ENCODE measurements around the gene POLR2J. TPM values are rescaled to one million over a fixed set of nuclear protein-coding genes. Genes with fewer than 3 reads are reported as not detected.
"Not testable (repeated sequence)": the region's sequence is repeated elsewhere in the genome, so short reads cannot be mapped to it uniquely, and the experiment has no call there.

Gene POLR2J
- total RNA-seq, 3 donors from 2014 or later (not counting 1 experiment from before 2014, with no cell fraction given): 35.3 to 44.5 (median 44.5) TPM

DNA sequence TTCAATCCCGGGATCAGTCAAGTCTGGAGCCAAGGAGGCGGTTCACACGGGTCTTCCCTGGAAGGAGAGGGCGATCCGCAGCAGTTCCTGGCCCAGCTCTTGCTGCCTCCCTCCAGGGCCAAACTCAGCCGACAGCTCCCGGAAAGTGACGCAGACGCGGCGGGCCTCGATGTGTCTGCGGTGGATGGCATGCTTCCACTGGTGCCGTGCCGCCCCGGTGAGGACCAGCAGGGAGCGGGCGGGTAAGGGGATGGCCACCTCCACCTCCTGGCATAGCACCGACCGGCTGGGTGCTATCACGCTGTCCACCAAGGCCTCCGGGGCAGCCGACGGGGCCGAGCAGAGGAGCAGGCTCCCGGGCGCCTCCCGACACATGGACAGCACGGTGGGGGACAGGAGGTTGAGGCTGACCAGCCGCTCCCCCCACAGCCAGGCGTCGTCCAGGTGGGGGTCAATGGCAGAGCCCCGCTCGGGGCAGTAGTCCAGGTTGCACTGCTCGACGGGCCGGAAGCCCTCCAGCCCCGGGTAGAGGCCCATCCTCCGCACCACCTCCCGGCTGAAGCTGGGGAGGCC lies 21.3 kb downstream of the POLR2J start:
- H3K4me3 ChIP-seq (ENCODE audit: low read length): no peak overlapping the region
- no peak overlapping the region for H3K27ac ChIP-seq (ENCODE audit: low read length)
- 95% methylated on average over 40 of the region's 40 CpGs for WGBS (ENCODE audit: insufficient coverage)
- H3K27ac Mint-ChIP-seq: no peak overlapping the region
- H3K9me3 ChIP-seq (ENCODE audit: control insufficient read depth, insufficient read depth, low read length): no peaks in the 10 kb centered on the region
- no peak for DNase-seq
- no peaks in the 10 kb centered on the region for H3K9me3 Mint-ChIP-seq
- TF ChIP-seq, protein P1, sequence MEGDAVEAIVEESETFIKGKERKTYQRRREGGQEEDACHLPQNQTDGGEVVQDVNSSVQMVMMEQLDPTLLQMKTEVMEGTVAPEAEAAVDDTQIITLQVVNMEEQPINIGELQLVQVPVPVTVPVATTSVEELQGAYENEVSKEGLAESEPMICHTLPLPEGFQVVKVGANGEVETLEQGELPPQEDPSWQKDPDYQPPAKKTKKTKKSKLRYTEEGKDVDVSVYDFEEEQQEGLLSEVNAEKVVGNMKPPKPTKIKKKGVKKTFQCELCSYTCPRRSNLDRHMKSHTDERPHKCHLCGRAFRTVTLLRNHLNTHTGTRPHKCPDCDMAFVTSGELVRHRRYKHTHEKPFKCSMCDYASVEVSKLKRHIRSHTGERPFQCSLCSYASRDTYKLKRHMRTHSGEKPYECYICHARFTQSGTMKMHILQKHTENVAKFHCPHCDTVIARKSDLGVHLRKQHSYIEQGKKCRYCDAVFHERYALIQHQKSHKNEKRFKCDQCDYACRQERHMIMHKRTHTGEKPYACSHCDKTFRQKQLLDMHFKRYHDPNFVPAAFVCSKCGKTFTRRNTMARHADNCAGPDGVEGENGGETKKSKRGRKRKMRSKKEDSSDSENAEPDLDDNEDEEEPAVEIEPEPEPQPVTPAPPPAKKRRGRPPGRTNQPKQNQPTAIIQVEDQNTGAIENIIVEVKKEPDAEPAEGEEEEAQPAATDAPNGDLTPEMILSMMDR (IDR thresholded peaks at IDR 0.05): no peak
- H3K27me3 Mint-ChIP-seq (ENCODE audit: low read depth in 2 of 2): no peaks in the 10 kb centered on the region
- H3K27me3 ChIP-seq (ENCODE audit: control insufficient read depth, insufficient read depth, low read length): no peaks in the 10 kb centered on the region
- intact Hi-C loops (cut with micrococcal nuclease): no loop called here
- H3K4me1 ChIP-seq (ENCODE audit: control insufficient read depth, insufficient read depth, low read length): no peaks in the 10 kb centered on the region
- H3K36me3 ChIP-seq (ENCODE audit: control insufficient read depth, insufficient read depth, low read length): peaks cover 23% of the 10 kb centered on the region
- no peak for ATAC-seq
- no peak overlapping the region for H3K4me3 Mint-ChIP-seq
- H3K4me1 Mint-ChIP-seq: peaks cover 0 to 12% of the 10 kb centered on the region in 2 donors
- H3K36me3 Mint-ChIP-seq: no peaks in the 10 kb centered on the region

DNA sequence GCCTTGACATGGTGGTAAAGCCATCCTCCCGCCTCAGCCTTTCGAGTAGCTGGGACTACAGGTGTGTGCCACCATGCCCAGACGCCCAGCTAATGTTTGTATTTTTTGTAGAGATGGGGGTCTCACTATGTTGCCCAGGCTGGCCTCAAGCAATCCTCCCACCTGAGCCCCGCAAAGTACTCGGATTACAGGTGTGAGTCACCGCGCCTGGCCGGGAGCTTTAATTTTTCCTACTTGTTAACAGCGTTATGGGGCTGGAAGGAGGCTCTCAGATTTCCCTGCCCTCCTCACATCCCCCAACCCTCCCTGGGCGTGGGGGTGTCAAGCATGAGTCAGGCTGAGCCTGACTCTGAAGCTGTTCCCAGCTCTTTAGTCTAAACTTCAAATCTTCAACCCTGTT lies 22.4 kb downstream of the POLR2J start:
- peaks cover 23% of the 10 kb centered on the region for H3K36me3 ChIP-seq (ENCODE audit: control insufficient read depth, insufficient read depth, low read length)
- Mint-ChIP-seq H3K9me3 (no peaks in the 10 kb centered on the region), H3K4me3 (no peak overlapping the region), H3K36me3 (no peaks in the 10 kb centered on the region), H3K27ac (no peak overlapping the region), H3K27me3 (ENCODE audit: low read depth in 2 of 2) (no peaks in the 10 kb centered on the region), H3K4me1 (peaks cover 0 to 6% of the 10 kb centered on the region in 2 donors)
- H3K9me3 ChIP-seq (ENCODE audit: control insufficient read depth, insufficient read depth, low read length): no peaks in the 10 kb centered on the region
- WGBS (ENCODE audit: insufficient coverage): 94% methylated on average over 10 of the region's 10 CpGs
- H3K27me3 ChIP-seq (ENCODE audit: control insufficient read depth, insufficient read depth, low read length): no peaks in the 10 kb centered on the region
- TF ChIP-seq, protein P1 (IDR thresholded peaks at IDR 0.05): no peak
- H3K4me1 ChIP-seq (ENCODE audit: control insufficient read depth, insufficient read depth, low read length): no peaks in the 10 kb centered on the region
- ATAC-seq: no peak
- no peak overlapping the region for H3K27ac ChIP-seq (ENCODE audit: low read length)
- no peak overlapping the region for H3K4me3 ChIP-seq (ENCODE audit: low read length)
- DNase-seq: no peak
- intact Hi-C loops (cut with micrococcal nuclease): no loop called here

DNA sequence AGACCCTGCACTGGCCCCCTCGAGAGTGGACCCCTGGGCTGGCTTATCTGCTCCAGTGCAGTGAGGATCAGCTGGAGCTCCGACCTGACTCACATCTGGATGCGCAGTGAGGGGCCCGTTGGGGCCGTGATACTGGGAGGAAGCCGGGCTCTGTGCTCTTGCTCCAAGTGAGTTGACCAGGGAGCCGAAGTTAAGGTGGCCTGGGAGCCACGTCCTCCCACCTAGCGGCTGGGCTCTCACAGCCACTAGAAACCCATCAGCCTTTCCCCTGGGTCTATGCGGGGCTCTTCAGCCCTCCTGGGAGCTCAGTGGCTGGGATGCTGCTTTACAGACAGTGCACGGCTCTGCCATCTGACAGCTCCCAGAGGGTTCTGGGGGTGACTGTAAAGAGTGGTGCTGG lies 23.1 kb downstream of the POLR2J start:
- Mint-ChIP-seq H3K27me3 (ENCODE audit: low read depth in 2 of 2) (no peaks in the 10 kb centered on the region), H3K36me3 (no peaks in the 10 kb centered on the region), H3K4me3 (no peak overlapping the region), H3K9me3 (no peaks in the 10 kb centered on the region), H3K4me1 (peaks cover 0 to 1% of the 10 kb centered on the region in 2 donors), H3K27ac (no peak overlapping the region)
- 88% methylated on average over 11 of the region's 11 CpGs for WGBS (ENCODE audit: insufficient coverage)
- Histone ChIP-seq H3K36me3 (ENCODE audit: control insufficient read depth, insufficient read depth, low read length) (peaks cover 23% of the 10 kb centered on the region), H3K9me3 (ENCODE audit: control insufficient read depth, insufficient read depth, low read length) (no peaks in the 10 kb centered on the region), H3K27me3 (ENCODE audit: control insufficient read depth, insufficient read depth, low read length) (no peaks in the 10 kb centered on the region), H3K4me3 (ENCODE audit: low read length) (no peak overlapping the region), H3K27ac (ENCODE audit: low read length) (no peak overlapping the region), H3K4me1 (ENCODE audit: control insufficient read depth, insufficient read depth, low read length) (no peaks in the 10 kb centered on the region)
- intact Hi-C loops (cut with micrococcal nuclease): no loop called here
- DNase-seq: no peak
- TF ChIP-seq, protein P1 (IDR thresholded peaks at IDR 0.05): no peak
- ATAC-seq: no peak

DNA sequence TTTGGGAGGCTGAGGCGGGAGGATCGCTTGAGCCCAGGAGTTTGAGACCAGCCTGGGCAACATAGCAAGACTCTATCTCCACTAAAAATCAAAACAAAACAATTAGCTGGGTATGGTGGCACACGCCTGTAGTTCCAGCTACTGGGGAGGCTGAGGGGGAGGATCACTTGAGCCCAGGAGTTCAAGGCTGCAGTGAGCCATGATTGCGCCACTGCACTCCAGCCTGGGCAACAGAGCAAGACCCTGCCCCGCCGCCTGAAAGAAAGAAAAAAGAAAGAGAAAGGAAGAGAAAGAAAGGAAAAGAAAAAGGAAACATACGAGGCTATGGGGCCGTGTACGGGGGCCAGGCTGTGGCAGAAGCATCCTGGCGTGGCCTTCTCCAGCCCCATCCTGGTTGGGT lies 23.8 kb downstream of the POLR2J start:
- H3K27ac Mint-ChIP-seq: not testable (repeated sequence)
- WGBS (ENCODE audit: insufficient coverage): 89% methylated on average over 10 of the region's 10 CpGs

More for the DNA sequence above, 23.8 kb downstream of the POLR2J start:
- H3K27me3 Mint-ChIP-seq (ENCODE audit: low read depth in 2 of 2); intact Hi-C loops (cut with micrococcal nuclease); DNase-seq; H3K4me1 Mint-ChIP-seq; H3K4me1 ChIP-seq (ENCODE audit: control insufficient read depth, insufficient read depth, low read length); H3K27ac ChIP-seq (ENCODE audit: low read length); H3K36me3 Mint-ChIP-seq; H3K4me3 ChIP-seq (ENCODE audit: low read length); H3K9me3 Mint-ChIP-seq; H3K27me3 ChIP-seq (ENCODE audit: control insufficient read depth, insufficient read depth, low read length); H3K9me3 ChIP-seq (ENCODE audit: control insufficient read depth, insufficient read depth, low read length); H3K4me3 Mint-ChIP-seq; ATAC-seq: not testable (repeated sequence)
- peaks cover 23% of the 10 kb centered on the region for H3K36me3 ChIP-seq (ENCODE audit: control insufficient read depth, insufficient read depth, low read length)

All from natural killer cell (primary cell).